K562 (cell line): ENCODE data around the gene USP1.

Source experiments
- ATF7 ChIP-seq: fragments of 450-650 bp; IDR thresholded peaks from 2 replicates; pipeline ENCODE4 v1.7.1; 2014; ENCODE audit warnings: mild to moderate bottlenecking, moderate library complexity
- HDAC1 ChIP-seq, 2 experiments: fragments of 450-650 bp; IDR thresholded peaks; 2 replicates each; pipeline ENCODE4 v1.6.1; 2016 to 2017; ENCODE audit warnings: inconsistent platforms in 1 of 2, mild to moderate bottlenecking in 1 of 2, moderate library complexity in 1 of 2
- JUN ChIP-seq, 2 experiments: sonication (generic) in 1 of 2; formaldehyde crosslinking in 1 of 2; IDR thresholded peaks; 2 replicates each; pipeline versions ENCODE4 v1.6.1 to v1.8.0; 2012 to 2022; ENCODE audit warnings: borderline replicate concordance in 2 of 2, mild to moderate bottlenecking in 2 of 2, improper control_type of control experiment in 1 of 2, low read depth in 1 of 2, low read length in 1 of 2, missing genetic modification reagents in 1 of 2
- SMARCB1 ChIP-seq: IDR thresholded peaks from 2 replicates; pipeline ENCODE4 v1.6.1; 2011; ENCODE audit warnings: improper control_type of control experiment, low read depth; ENCODE audit not compliant: insufficient read length
- THRAP3 ChIP-seq: fragments of 450-650 bp; IDR thresholded peaks from 2 replicates; pipeline ENCODE4 v1.6.1; 2016; ENCODE audit warnings: mild to moderate bottlenecking, inconsistent platforms, borderline replicate concordance
- TF ChIP-seq, protein P1 (sequence below): sonication (generic); formaldehyde crosslinking; IDR thresholded peaks from 2 replicates; pipeline ENCODE4 v1.5.0; 2020; ENCODE audit warnings: missing genetic modification reagents
- TF ChIP-seq, protein P2 (sequence below), 3 experiments: IDR thresholded peaks in 2 of 3; conservative IDR thresholded peaks in 1 of 3; 2 replicates each; pipeline ENCODE4 v1.5.1; 2011 to 2012; ENCODE audit warnings: low read length in 3 of 3, mild to moderate bottlenecking in 3 of 3, control low read depth in 2 of 3, improper control_type of control experiment in 1 of 3, inconsistent platforms in 1 of 3, low read depth in 1 of 3, mixed read lengths in 1 of 3, moderate library complexity in 1 of 3; ENCODE audit not compliant: insufficient read depth in 2 of 3
- TF ChIP-seq, protein P3 (sequence below), 3 experiments: fragments of 200-800 bp in 1 of 3; sonication (Bioruptor generic) in 1 of 3; sonication (generic) in 1 of 3; formaldehyde crosslinking in 1 of 3; IDR thresholded peaks; 2 replicates each; pipeline versions ENCODE4 v1.6.1 to v1.8.0; 2016 to 2022; ENCODE audit warnings: mild to moderate bottlenecking in 2 of 3, missing compliant biosample characterization in 2 of 3, missing genetic modification characterization in 2 of 3, missing genetic modification reagents in 1 of 3

DNA sequence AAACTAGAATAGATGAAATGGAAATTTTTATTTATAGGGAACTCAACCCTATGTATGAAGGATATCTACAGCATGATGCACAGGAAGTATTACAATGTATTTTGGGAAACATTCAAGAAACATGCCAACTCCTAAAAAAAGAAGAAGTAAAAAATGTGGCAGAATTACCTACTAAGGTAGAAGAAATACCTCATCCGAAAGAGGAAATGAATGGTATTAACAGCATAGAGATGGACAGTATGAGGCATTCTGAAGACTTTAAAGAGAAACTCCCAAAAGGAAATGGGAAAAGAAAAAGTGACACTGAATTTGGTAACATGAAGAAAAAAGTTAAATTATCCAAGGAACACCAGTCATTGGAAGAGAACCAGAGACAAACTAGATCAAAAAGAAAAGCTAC is 7.9 kb downstream of the USP1 start:
- TF ChIP-seq ATF7 (no peak), SMARCB1 (no peak), HDAC1 (IDR thresholded peaks at IDR 0.05) (no peak), JUN (IDR thresholded peaks at IDR 0.05; ENCODE audit: borderline replicate concordance, low read depth, low read length) (no peak), JUN (CRISPR knock-in tag; IDR thresholded peaks at IDR 0.05; ENCODE audit: borderline replicate concordance) (no peak), THRAP3 (no peak)
- TF ChIP-seq, protein P1, sequence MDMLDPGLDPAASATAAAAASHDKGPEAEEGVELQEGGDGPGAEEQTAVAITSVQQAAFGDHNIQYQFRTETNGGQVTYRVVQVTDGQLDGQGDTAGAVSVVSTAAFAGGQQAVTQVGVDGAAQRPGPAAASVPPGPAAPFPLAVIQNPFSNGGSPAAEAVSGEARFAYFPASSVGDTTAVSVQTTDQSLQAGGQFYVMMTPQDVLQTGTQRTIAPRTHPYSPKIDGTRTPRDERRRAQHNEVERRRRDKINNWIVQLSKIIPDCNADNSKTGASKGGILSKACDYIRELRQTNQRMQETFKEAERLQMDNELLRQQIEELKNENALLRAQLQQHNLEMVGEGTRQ, result no peak
- TF ChIP-seq, protein P2, sequence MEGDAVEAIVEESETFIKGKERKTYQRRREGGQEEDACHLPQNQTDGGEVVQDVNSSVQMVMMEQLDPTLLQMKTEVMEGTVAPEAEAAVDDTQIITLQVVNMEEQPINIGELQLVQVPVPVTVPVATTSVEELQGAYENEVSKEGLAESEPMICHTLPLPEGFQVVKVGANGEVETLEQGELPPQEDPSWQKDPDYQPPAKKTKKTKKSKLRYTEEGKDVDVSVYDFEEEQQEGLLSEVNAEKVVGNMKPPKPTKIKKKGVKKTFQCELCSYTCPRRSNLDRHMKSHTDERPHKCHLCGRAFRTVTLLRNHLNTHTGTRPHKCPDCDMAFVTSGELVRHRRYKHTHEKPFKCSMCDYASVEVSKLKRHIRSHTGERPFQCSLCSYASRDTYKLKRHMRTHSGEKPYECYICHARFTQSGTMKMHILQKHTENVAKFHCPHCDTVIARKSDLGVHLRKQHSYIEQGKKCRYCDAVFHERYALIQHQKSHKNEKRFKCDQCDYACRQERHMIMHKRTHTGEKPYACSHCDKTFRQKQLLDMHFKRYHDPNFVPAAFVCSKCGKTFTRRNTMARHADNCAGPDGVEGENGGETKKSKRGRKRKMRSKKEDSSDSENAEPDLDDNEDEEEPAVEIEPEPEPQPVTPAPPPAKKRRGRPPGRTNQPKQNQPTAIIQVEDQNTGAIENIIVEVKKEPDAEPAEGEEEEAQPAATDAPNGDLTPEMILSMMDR (IDR thresholded peaks at IDR 0.05 in 2 of 3, conservative IDR thresholded peaks at IDR 0.05 in 1 of 3; ENCODE audit: insufficient read depth in 2 of 3, low read depth in 1 of 3, low read length in 3 of 3), result no peak
- TF ChIP-seq, protein P3, sequence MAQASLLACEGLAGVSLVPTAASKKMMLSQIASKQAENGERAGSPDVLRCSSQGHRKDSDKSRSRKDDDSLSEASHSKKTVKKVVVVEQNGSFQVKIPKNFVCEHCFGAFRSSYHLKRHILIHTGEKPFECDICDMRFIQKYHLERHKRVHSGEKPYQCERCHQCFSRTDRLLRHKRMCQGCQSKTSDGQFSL (CRISPR knock-in tag; IDR thresholded peaks at IDR 0.05), result no peak
- TF ChIP-seq, protein P3 (tag; IDR thresholded peaks at IDR 0.05), result no peak
